IMR-90 (cell line): ENCODE measurements around the gene MTFR1L. TPM values are rescaled to one million over a fixed set of nuclear protein-coding genes. Genes with fewer than 3 reads are reported as not detected.
A peak's percentile ranks its signal among the peaks of the same experiment; 100 is the strongest.

ENCODE experiments used
- ATAC-seq: fragments of 200-7000 bp; cut with Tn5 transposase; 2 replicates; pipeline ENCODE4 v1.9.1; 2020; ENCODE audit warnings: low read depth, mild to moderate bottlenecking, moderate library complexity
- BruUV-seq: library from RNA; stranded (reverse); fragments of 400-500 nt; replicated peaks from 2 replicates; lab custom pipeline; 2021; lab: Mats Ljungman, UMichigan
- CTCF ChIA-PET: fragments of 300-600 bp; formaldehyde crosslinking; extraction: SDS; loops from one replicate; lab custom pipeline; 2021; ENCODE audit warnings: antibody characterized with exemption; lab: Yijun Ruan, JAX
- POLR2A ChIA-PET: fragments of 300-600 bp; sonication (Branson Sonifier 250); formaldehyde crosslinking; loops from one replicate; lab custom pipeline; 2022; ENCODE audit warnings: antibody characterized with exemption; ENCODE audit not compliant: unreplicated experiment; lab: Charles Lee
- DNase-seq: peaks from one replicate; pipeline ENCODE4 v3.0.0; 2013
- H2AFZ ChIP-seq: replicated peaks from 2 replicates; pipeline ENCODE3; 2013; ENCODE audit warnings: low read length, mild to moderate bottlenecking; ENCODE audit not compliant: poor library complexity
- H2AK5ac ChIP-seq: 2 replicates; pipeline ENCODE4 v1.6.1; 2013; ENCODE audit warnings: low read depth, low read length, inconsistent platforms
- H2AK9ac ChIP-seq: replicated peaks from 2 replicates; pipeline ENCODE3; 2013; ENCODE audit warnings: mild to moderate bottlenecking, low read depth, low read length, moderate library complexity; ENCODE audit not compliant: poor library complexity
- H2BK120ac ChIP-seq: 2 replicates; pipeline ENCODE4 v1.6.1; 2013; ENCODE audit warnings: low read depth, low read length, inconsistent platforms
- H2BK15ac ChIP-seq: 3 replicates; pipeline ENCODE4 v1.6.1; 2013; ENCODE audit warnings: low read depth, low read length, inconsistent platforms
- H2BK20ac ChIP-seq: 2 replicates; pipeline ENCODE4 v1.6.1; 2013; ENCODE audit warnings: low read depth, mild to moderate bottlenecking, inconsistent platforms, low read length, moderate library complexity
- H2BK5ac ChIP-seq: 2 replicates; pipeline ENCODE4 v1.6.1; 2013; ENCODE audit warnings: mild to moderate bottlenecking, low read depth, low read length, inconsistent platforms; ENCODE audit not compliant: poor library complexity, severe bottlenecking
- H3K14ac ChIP-seq: replicated peaks from 2 replicates; pipeline ENCODE4 v1.6.1; 2013; ENCODE audit warnings: low read depth, low read length, inconsistent platforms
- H3K18ac ChIP-seq: 2 replicates; pipeline ENCODE4 v1.6.1; 2013; ENCODE audit warnings: low read depth, low read length, control low read depth
- H3K23ac ChIP-seq: 2 replicates; pipeline ENCODE4 v1.6.1; 2013; ENCODE audit warnings: low read depth, low read length, inconsistent platforms
- H3K27ac ChIP-seq: 2 replicates; pipeline ENCODE4 v1.5.1; 2013; ENCODE audit warnings: mild to moderate bottlenecking, control low read depth, low read length; ENCODE audit not compliant: insufficient read depth
- H3K27me3 ChIP-seq: 2 replicates; pipeline ENCODE4 v1.6.1; 2013; ENCODE audit warnings: low read length; ENCODE audit not compliant: control insufficient read depth, insufficient read depth
- H3K36me3 ChIP-seq: 2 replicates; pipeline ENCODE4 v1.6.1; 2013; ENCODE audit warnings: low read length, mixed read lengths; ENCODE audit not compliant: control insufficient read depth, insufficient read depth
- H3K4ac ChIP-seq: 2 replicates; pipeline ENCODE4 v1.6.1; 2013; ENCODE audit warnings: low read depth, low read length, inconsistent platforms
- H3K4me1 ChIP-seq: 2 replicates; pipeline ENCODE4 v1.6.1; 2013; ENCODE audit warnings: low read length, mixed read lengths; ENCODE audit not compliant: control insufficient read depth, insufficient read depth
- H3K4me2 ChIP-seq: 2 replicates; pipeline ENCODE4 v1.6.1; 2013; ENCODE audit warnings: low read depth, mild to moderate bottlenecking, control low read depth, low read length, moderate library complexity
- H3K4me3 ChIP-seq: 2 replicates; pipeline ENCODE4 v1.5.1; 2013; ENCODE audit warnings: low read depth, mild to moderate bottlenecking, control low read depth, low read length, moderate library complexity; ENCODE audit not compliant: insufficient read depth
- H3K56ac ChIP-seq: 2 replicates; pipeline ENCODE4 v1.6.1; 2013; ENCODE audit warnings: low read length, inconsistent platforms; ENCODE audit not compliant: insufficient read depth; ENCODE audit errors: extremely low read depth
- H3K79me1 ChIP-seq, 2 experiments: 2 replicates each; pipeline ENCODE4 v1.6.1; 2013; ENCODE audit warnings: low read length in 2 of 2, inconsistent platforms in 1 of 2, low read depth in 1 of 2
- H3K9ac ChIP-seq: 2 replicates; pipeline ENCODE4 v1.6.1; 2013; ENCODE audit warnings: low read depth, low read length, control low read depth
- H3K9me1 ChIP-seq: 2 replicates; pipeline ENCODE4 v1.6.1; 2013; ENCODE audit warnings: low read length, inconsistent platforms; ENCODE audit not compliant: insufficient read depth
- H3K9me3 ChIP-seq: 2 replicates; pipeline ENCODE4 v1.6.1; 2013; ENCODE audit warnings: low read length; ENCODE audit not compliant: control insufficient read depth, insufficient read depth
- H4K20me1 ChIP-seq: 2 replicates; pipeline ENCODE4 v1.6.1; 2013; ENCODE audit warnings: low read length, inconsistent platforms; ENCODE audit not compliant: insufficient read depth
- H4K5ac ChIP-seq: 2 replicates; pipeline ENCODE4 v1.6.1; 2013; ENCODE audit warnings: mild to moderate bottlenecking, low read depth, low read length, control low read depth
- H4K8ac ChIP-seq, 2 experiments: 2 replicates each; pipeline ENCODE4 v1.6.1; 2013; ENCODE audit warnings: low read depth in 2 of 2, low read length in 2 of 2, control low read depth in 1 of 2, inconsistent platforms in 1 of 2
- H4K91ac ChIP-seq: 2 replicates; pipeline ENCODE4 v1.6.1; 2013; ENCODE audit warnings: low read depth, low read length, inconsistent platforms; ENCODE audit not compliant: insufficient read depth
- CEBPB ChIP-seq: IDR thresholded peaks from 2 replicates; pipeline ENCODE4 v1.6.1; 2012; ENCODE audit warnings: low read depth, low read length, improper control_type of control experiment
- CHD1 ChIP-seq: IDR thresholded peaks from 2 replicates; pipeline ENCODE4 v1.6.1; 2012; ENCODE audit warnings: low read depth, low read length, improper control_type of control experiment
- ELK1 ChIP-seq: fragments of 150-350 bp; IDR thresholded peaks from 2 replicates; pipeline ENCODE4 v1.6.1; 2016; ENCODE audit warnings: low read depth, mild to moderate bottlenecking, low read length, moderate library complexity, borderline replicate concordance
- MXI1 ChIP-seq: IDR thresholded peaks from 2 replicates; pipeline ENCODE4 v1.6.1; 2012; ENCODE audit warnings: low read depth, mild to moderate bottlenecking, low read length, moderate library complexity, borderline replicate concordance
- NFE2L2 ChIP-seq: fragments of 150-350 bp; IDR thresholded peaks from 2 replicates; pipeline ENCODE4 v1.6.1; 2016; ENCODE audit warnings: low read depth, mild to moderate bottlenecking, low read length
- POLR2A ChIP-seq: IDR thresholded peaks from 2 replicates; pipeline ENCODE4 v1.6.1; 2012; ENCODE audit warnings: mild to moderate bottlenecking, low read depth, low read length
- RAD21 ChIP-seq: IDR thresholded peaks from 2 replicates; pipeline ENCODE4 v1.6.1; 2012; ENCODE audit warnings: low read length, improper control_type of control experiment
- SMC3 ChIP-seq: fragments of 150-350 bp; IDR thresholded peaks from 2 replicates; pipeline ENCODE4 v1.6.1; 2016; ENCODE audit warnings: low read depth, mild to moderate bottlenecking, antibody characterized with exemption, low read length, moderate library complexity
- USF2 ChIP-seq: fragments of 150-350 bp; IDR thresholded peaks from 2 replicates; pipeline ENCODE4 v1.6.1; 2017; ENCODE audit warnings: mild to moderate bottlenecking, antibody characterized with exemption, low read length, low read depth
- WGBS, 2 experiments: methylation state at CpG; one replicate each; pipeline versions ENCODE4 v1.1.5 to v1.1.7; 2013; ENCODE audit warnings: missing lambda C conversion rate in 2 of 2; ENCODE audit not compliant: insufficient read length in 1 of 2; ENCODE audit errors: extremely low coverage in 2 of 2; 5-methylcytosine and 5-hydroxymethylcytosine counted together
- dilution Hi-C: fragments of 300-500 bp; cut with HindIII; formaldehyde crosslinking; loops from one replicate; pipeline ENCODE4 v1.14.3; 2018; ENCODE audit warnings: low sequenced_read_pairs; ENCODE audit not compliant: unreplicated experiment
- in situ Hi-C: fragments of 300-500 bp; cut with MboI; formaldehyde crosslinking; loops from 3 replicates; pipeline ENCODE4 v1.14.3; 2019; ENCODE audit warnings: low sequenced_read_pairs, inconsistent platforms, mixed read lengths
- intact Hi-C: fragments of 100-400 bp; cut with micrococcal nuclease; formaldehyde crosslinking; loops from 2 replicates; pipeline ENCODE4 v1.10.0; 2022
- polyA plus RNA-seq, 3 experiments: library from polyadenylated mRNA; depleted of rRNA; stranded (reverse); fragments of >200 nt; gene quantifications; 2 replicates each; pipeline ENCODE4 v1.2.3, GENCODE V29; 2012; ENCODE audit warnings: low replicate concordance in 1 of 3
- total RNA-seq: library from RNA; depleted of rRNA; stranded (reverse); fragments of >200 nt; gene quantifications from 2 replicates; pipeline ENCODE4 v1.2.3, GENCODE V29; 2012

MTFR1L gene
- total and polyA plus RNA-seq, 2 of the 4 experiments (the other 2 are of a cell fraction), result 69.1 to 69.7 TPM

- dilution Hi-C loops (no loop called here), intact Hi-C loops (no loop called here), in situ Hi-C loops (no loop called here)
- H3K23ac ChIP-seq, result no peak overlapping the region
- WGBS, 2 experiments, result no CpG with 5 or more reads among the region's 2 CpGs
- H2AFZ ChIP-seq, result peak overlapping the region; percentile 72
- H2BK5ac ChIP-seq, result no peak overlapping the region
- peaks cover 17 to 18% of the 10 kb centered on the region in 2 experiments for H3K79me1 ChIP-seq
- no peak overlapping the region for H3K18ac ChIP-seq
- H4K5ac ChIP-seq, result no peak overlapping the region
- H3K27me3 ChIP-seq, result no peaks in the 10 kb centered on the region
- no peaks in the 10 kb centered on the region for H3K9me3 ChIP-seq
- no peak overlapping the region for H3K9ac ChIP-seq
- CTCF ChIA-PET, result interaction anchor here (1.0 kb wide), 1 partner anchor 41 kb away, joined by 3 read pairs; no protein-coding TSS in a partner anchor
- H4K91ac ChIP-seq, result no peak overlapping the region
- H3K4me2 ChIP-seq, result no peak overlapping the region
- H3K27ac ChIP-seq, result no peak overlapping the region
- DNase-seq (no peak), ATAC-seq (no peak)
- H3K4ac ChIP-seq, result no peak overlapping the region
- H3K14ac ChIP-seq, result no peak overlapping the region
- no peak overlapping the region for H2AK5ac ChIP-seq
- H2BK15ac ChIP-seq, result no peak overlapping the region
- no TSS peak for BruUV-seq
- no peaks in the 10 kb centered on the region for H3K9me1 ChIP-seq
- H3K36me3 ChIP-seq, result no peaks in the 10 kb centered on the region
- no peak overlapping the region for H4K8ac ChIP-seq
- TF ChIP-seq CHD1 (no peak), MXI1 (no peak), CEBPB (no peak), USF2 (no peak), NFE2L2 (no peak), RAD21 (no peak), ELK1 (no peak), POLR2A (no peak), SMC3 (no peak)
- POLR2A ChIA-PET, result no interaction called here
- no peak overlapping the region for H2BK120ac ChIP-seq
- no peak overlapping the region for H2BK20ac ChIP-seq
- H3K4me3 ChIP-seq, result no peak overlapping the region
- H2AK9ac ChIP-seq, result no peak overlapping the region
- H3K4me1 ChIP-seq, result no peaks in the 10 kb centered on the region
- no peaks in the 10 kb centered on the region for H4K20me1 ChIP-seq
- H3K56ac ChIP-seq, result no peak overlapping the region
Observed at GRCh38 chr1:25854554-25854953, 34.8 kb downstream of the MTFR1L start.
